Endothelial cell of umbilical vein (primary cell): Measurements from ENCODE around the gene GTF2B. TPM values are rescaled to one million over a fixed set of nuclear protein-coding genes. Genes with fewer than 3 reads are reported as not detected.

Experiments used
- BruUV-seq: library from RNA; stranded (reverse); fragments of 400-500 nt; replicated peaks from 2 replicates; lab custom pipeline; 2021; lab: Mats Ljungman, UMichigan
- CTCF ChIA-PET: fragments of 300-600, 350-600 bp; sonication (Branson Sonifier 250); formaldehyde crosslinking; loops from one replicate; lab custom pipeline; 2021; ENCODE audit warnings: antibody characterized with exemption, inconsistent platforms; lab: Charles Lee
- POLR2A ChIA-PET: fragments of 300-600, 350-600 bp; sonication (Branson Sonifier 250); formaldehyde crosslinking; loops from one replicate; lab custom pipeline; 2021; ENCODE audit warnings: antibody characterized with exemption, inconsistent platforms; lab: Charles Lee
- DNase-seq: peaks from one replicate; pipeline ENCODE4 v3.0.0-alpha.2; 2011; ENCODE audit warnings: low read depth, low spot score
- FAIRE-seq: peaks from 2 replicates; lab custom pipeline; 2011; peaks lifted over from hg19 to GRCh38; lab: Jason Lieb, UNC
- H2AFZ ChIP-seq: 2 replicates; pipeline ENCODE4 v1.6.0; 2012; ENCODE audit warnings: low read depth, low read length, control low read depth, inconsistent platforms
- H3K27ac ChIP-seq: 2 replicates; pipeline ENCODE4 v1.5.1; 2011; ENCODE audit warnings: low read depth, mild to moderate bottlenecking, control low read depth, low read length, moderate library complexity; ENCODE audit not compliant: insufficient read depth
- H3K27me3 ChIP-seq, 2 experiments: 2 replicates each; pipeline versions ENCODE4 v1.6.0 to v1.6.1; 2011; ENCODE audit warnings: low read length in 2 of 2, mixed read lengths in 1 of 2; ENCODE audit not compliant: control insufficient read depth in 2 of 2, insufficient read depth in 2 of 2
- H3K36me3 ChIP-seq, 2 experiments: 2 replicates in 1 of 2; 3 replicates in 1 of 2; pipeline ENCODE4 v1.5.1; 2011; ENCODE audit warnings: low read length in 2 of 2, mild to moderate bottlenecking in 1 of 2, moderate library complexity in 1 of 2; ENCODE audit not compliant: control insufficient read depth in 2 of 2, insufficient read depth in 2 of 2; ENCODE audit errors: extremely low read depth in 1 of 2
- H3K4me1 ChIP-seq: 3 replicates; pipeline ENCODE4 v1.5.1; 2011; ENCODE audit warnings: mild to moderate bottlenecking, low read length; ENCODE audit not compliant: control insufficient read depth, insufficient read depth; ENCODE audit errors: extremely low read depth
- H3K4me2 ChIP-seq: 2 replicates; pipeline ENCODE4 v1.6.1; 2011; ENCODE audit warnings: low read length, control low read depth, mixed read lengths; ENCODE audit not compliant: insufficient read depth
- H3K4me3 ChIP-seq, 3 experiments: fragments of 200-600 bp in 1 of 3; sonication (generic), shearing (Covaris generic) in 1 of 3; replicated peaks in 1 of 3; 2 replicates each; pipeline ENCODE4 v1.5.1; 2011 to 2016; ENCODE audit warnings: control low read depth in 3 of 3, low read length in 3 of 3, mild to moderate bottlenecking in 2 of 3, inconsistent platforms in 1 of 3, low read depth in 1 of 3, moderate library complexity in 1 of 3; ENCODE audit not compliant: insufficient read depth in 1 of 3
- H3K79me2 ChIP-seq: 2 replicates; pipeline ENCODE4 v1.6.0; 2012; ENCODE audit warnings: low read length, inconsistent platforms; ENCODE audit not compliant: control insufficient read depth, insufficient read depth
- H3K9ac ChIP-seq: replicated peaks from 2 replicates; pipeline ENCODE3; 2011; ENCODE audit warnings: low read length, control low read depth; ENCODE audit not compliant: insufficient read depth; ENCODE audit errors: extremely low read depth
- H3K9me1 ChIP-seq: replicated peaks from 3 replicates; pipeline ENCODE4 v1.6.0; 2011; ENCODE audit warnings: mild to moderate bottlenecking, low read length; ENCODE audit not compliant: control insufficient read depth, insufficient read depth; ENCODE audit errors: extremely low read depth
- H3K9me3 ChIP-seq: replicated peaks from 2 replicates; pipeline ENCODE4 v1.5.1; 2012; ENCODE audit warnings: low read length, inconsistent platforms; ENCODE audit not compliant: control insufficient read depth, insufficient read depth
- H4K20me1 ChIP-seq: replicated peaks from 2 replicates; pipeline ENCODE3; 2011; ENCODE audit warnings: mild to moderate bottlenecking, low read length; ENCODE audit not compliant: control insufficient read depth, insufficient read depth; ENCODE audit errors: extremely low read depth
- CTCF ChIP-seq, 2 donors: IDR thresholded peaks; 1 replicate in 1 of 2; 2 replicates in 1 of 2; pipeline ENCODE4 v1.5.1; 2011; ENCODE audit warnings: low read length in 2 of 2, mild to moderate bottlenecking in 2 of 2, moderate library complexity in 2 of 2, control low read depth in 1 of 2, inconsistent platforms in 1 of 2, low read depth in 1 of 2; ENCODE audit not compliant: insufficient read depth in 1 of 2; ENCODE audit errors: extremely low read depth in 1 of 2
- FOS ChIP-seq: IDR thresholded peaks from 2 replicates; pipeline ENCODE4 v1.6.1; 2011; ENCODE audit warnings: mild to moderate bottlenecking, low read length, moderate library complexity, borderline replicate concordance; ENCODE audit not compliant: insufficient read depth
- GATA2 ChIP-seq: IDR thresholded peaks from 2 replicates; pipeline ENCODE4 v1.7.0; 2011; ENCODE audit warnings: low read depth, mild to moderate bottlenecking, moderate library complexity, mixed read lengths, low read length; ENCODE audit not compliant: insufficient read length, insufficient read depth
- JUN ChIP-seq: IDR thresholded peaks from 2 replicates; pipeline ENCODE4 v1.6.1; 2011; ENCODE audit warnings: borderline replicate concordance, low read depth; ENCODE audit not compliant: insufficient read length, insufficient read depth
- MYC ChIP-seq: IDR thresholded peaks from one replicate; pipeline ENCODE4 v1.6.1; 2011; ENCODE audit warnings: mild to moderate bottlenecking, low read depth, low read length
- POLR2A ChIP-seq: IDR thresholded peaks from 2 replicates; pipeline ENCODE4 v1.6.1; 2012; ENCODE audit warnings: low read depth, mild to moderate bottlenecking, control low read depth, low read length
- dilution Hi-C: fragments of 300-500 bp; cut with MboI; formaldehyde crosslinking; loops from one replicate; pipeline ENCODE4 v1.15.0; 2019; ENCODE audit warnings: low sequenced_read_pairs; ENCODE audit not compliant: extremely low pct_ligation_motif_present
- intact Hi-C: fragments of 100-400 bp; cut with micrococcal nuclease; formaldehyde crosslinking; loops from one replicate; pipeline ENCODE4 v1.10.0; 2022
- polyA plus RNA-seq, 4 experiments: library from polyadenylated mRNA; depleted of rRNA in 3 of 4; stranded (reverse) in 3 of 4; unstranded in 1 of 4; fragments of >200 nt; gene quantifications; 2 replicates each; pipeline versions ENCODE4 v1.2.1 to v1.2.3, GENCODE V29; 2011 to 2012; ENCODE audit warnings: missing spikeins in 1 of 4
- total RNA-seq: library from RNA; stranded (reverse); gene quantifications from 2 replicates; pipeline ENCODE4 v1.2.3, GENCODE V29; 2021
- TF ChIP-seq, protein P1 (sequence below): IDR thresholded peaks from 2 replicates; pipeline ENCODE4 v1.6.1; 2011; ENCODE audit not compliant: insufficient read depth, insufficient read length

Gene GTF2B
- total and polyA plus RNA-seq, 2 donors (not counting 3 experiments of a cell fraction or from before 2014, with no cell fraction given), result 19.8 to 20.0 TPM

- no peaks in the 10 kb centered on the region for H3K9me3 ChIP-seq
- H3K27me3 ChIP-seq, result no peaks in the 10 kb centered on the region
- H2AFZ ChIP-seq, result no peak overlapping the region
- no peak overlapping the region for H3K27ac ChIP-seq
- intact Hi-C loops (no loop called here), dilution Hi-C loops (no loop called here)
- H3K9ac ChIP-seq, result no peak overlapping the region
- no peak for DNase-seq
- no peak overlapping the region for H3K4me2 ChIP-seq
- no peaks in the 10 kb centered on the region for H3K9me1 ChIP-seq
- ChIA-PET CTCF (no interaction called here), POLR2A (no interaction called here)
- no peaks in the 10 kb centered on the region for H4K20me1 ChIP-seq
- no peak for FAIRE-seq
- no TSS peak for BruUV-seq
- H3K4me1 ChIP-seq, result no peaks in the 10 kb centered on the region
- no peak overlapping the region for H3K4me3 ChIP-seq
- no peaks in the 10 kb centered on the region for H3K36me3 ChIP-seq
- H3K79me2 ChIP-seq, result no peaks in the 10 kb centered on the region
- no peak for TF ChIP-seq POLR2A
- TF ChIP-seq MYC, result no peak
- TF ChIP-seq FOS, result no peak
- no peak for TF ChIP-seq JUN
- no peak for TF ChIP-seq CTCF (IDR thresholded peaks at IDR 0.05; ENCODE audit: extremely low read depth in 1 of 2, insufficient read depth in 1 of 2, low read depth in 1 of 2, low read length in 2 of 2)
- no peak for TF ChIP-seq GATA2
- TF ChIP-seq, protein P1, sequence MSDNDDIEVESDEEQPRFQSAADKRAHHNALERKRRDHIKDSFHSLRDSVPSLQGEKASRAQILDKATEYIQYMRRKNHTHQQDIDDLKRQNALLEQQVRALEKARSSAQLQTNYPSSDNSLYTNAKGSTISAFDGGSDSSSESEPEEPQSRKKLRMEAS, result no peak
These were observed 29.5 kb upstream of the GTF2B start for GRCh38 chr1:88920845-88921244.
